ENCODE measurements around the gene CCDC57. TPM values are rescaled to one million over a fixed set of nuclear protein-coding genes. Genes with fewer than 3 reads are reported as not detected.

Gene CCDC57
- total and polyA plus RNA-seq, 8 donors = 43.9 to 166 (median 75.4) TPM

DNA sequence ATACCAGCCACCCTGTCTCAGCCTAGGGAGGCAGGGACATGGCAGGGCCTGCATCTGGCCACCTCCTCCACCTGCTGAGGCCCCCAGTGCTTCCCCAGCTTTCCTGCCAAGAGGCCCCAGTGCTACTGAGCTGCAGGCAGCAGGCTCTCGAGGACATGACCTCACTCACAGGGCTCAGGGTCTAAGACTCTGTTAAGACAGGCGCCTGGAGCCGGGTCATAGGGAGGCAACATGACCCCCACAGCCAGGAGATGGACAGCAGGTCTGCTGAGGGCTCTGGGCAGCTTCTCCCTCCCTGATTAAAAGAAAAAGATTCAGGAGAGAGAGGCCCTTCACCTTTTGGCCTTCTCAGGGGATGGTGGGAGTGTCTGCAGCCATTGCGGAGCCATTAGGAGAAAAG, 91.4 kb downstream of the CCDC57 start:
- no peak overlapping the region for H3K4me3 ChIP-seq
- 87 to 97% (median 90%) methylated on average over 4 of the region's 4 CpGs for WGBS, 5 donors
- no peaks in the 10 kb centered on the region for H3K27me3 ChIP-seq
- DNase-seq = no peak
- TF ChIP-seq POLR2AphosphoS5 (IDR thresholded peaks at IDR 0.05) (no peak), EP300 (IDR thresholded peaks at IDR 0.05) (no peak), POLR2A (IDR thresholded peaks at IDR 0.05) (no peak), CTCF (IDR thresholded peaks at IDR 0.05) (no peak)
- peaks cover 7 to 21% (median 10%) of the 10 kb centered on the region in 4 donors for H3K4me1 ChIP-seq
- H3K27ac ChIP-seq = no peak overlapping the region
- H3K36me3 ChIP-seq = peaks cover 0 to 38% (median 27%) of the 10 kb centered on the region in 4 donors
- H3K9me3 ChIP-seq = no peaks in the 10 kb centered on the region
- intact Hi-C loops (cut with DNase I; ENCODE audit: low total_unique reads) = no loop called here

GRCh38 chr17:82120148-82120547, 92.5 kb downstream of the CCDC57 start:
- Histone ChIP-seq H3K36me3 (peaks cover 0 to 32% (median 26%) of the 10 kb centered on the region in 4 donors), H3K27me3 (no peaks in the 10 kb centered on the region), H3K9me3 (no peaks in the 10 kb centered on the region), H3K27ac (peak overlapping the region in 1 of 5 donors; percentile 4), H3K4me1 (peaks cover 7 to 21% (median 10%) of the 10 kb centered on the region in 4 donors), H3K4me3 (no peak overlapping the region)
- DNase-seq = peak in 1 of 2 donors; percentile 29
- WGBS, 5 donors = 49 to 68% (median 67%) methylated on average over 12 of the region's 12 CpGs
- intact Hi-C loops (cut with DNase I; ENCODE audit: low total_unique reads) = no loop called here
- TF ChIP-seq POLR2AphosphoS5 (IDR thresholded peaks at IDR 0.05) (no peak), POLR2A (IDR thresholded peaks at IDR 0.05) (no peak), EP300 (IDR thresholded peaks at IDR 0.05) (no peak), CTCF (IDR thresholded peaks at IDR 0.05) (no peak)

DNA sequence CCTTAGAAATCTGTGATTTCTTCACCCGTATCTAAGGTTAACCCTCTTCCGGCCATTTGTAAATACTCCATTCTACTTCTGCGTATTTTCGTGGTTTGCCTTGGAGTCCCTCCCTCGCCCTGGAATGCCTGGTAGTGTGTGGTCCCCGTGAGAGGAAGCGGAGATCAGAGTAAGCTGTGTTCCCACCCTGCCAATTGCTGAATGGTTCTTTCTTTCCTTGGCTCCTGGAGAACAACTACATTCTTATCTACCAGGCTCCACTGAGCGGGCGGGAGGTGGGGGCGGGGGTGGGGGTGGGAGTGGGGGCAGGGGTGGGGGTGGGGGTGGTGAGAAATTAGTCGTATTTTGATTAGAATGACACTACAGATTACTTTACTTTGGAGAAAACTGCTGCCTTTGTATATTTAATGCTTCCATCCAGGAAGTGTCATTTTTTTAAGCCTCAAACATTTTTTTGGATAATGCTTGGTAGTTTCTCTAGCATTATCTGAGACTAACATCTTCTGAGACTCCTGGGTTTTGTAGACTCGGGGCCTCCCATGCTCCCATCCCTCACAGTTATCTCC, 93.7 kb downstream of the CCDC57 start:
- H3K4me3 ChIP-seq = no peak overlapping the region
- H3K27ac ChIP-seq = peak overlapping the region; percentile 7 to 69 (median 55)
- WGBS, 5 donors = 30 to 55% (median 46%) methylated on average over 12 of the region's 12 CpGs
- TF ChIP-seq POLR2AphosphoS5 (IDR thresholded peaks at IDR 0.05) (no peak), CTCF (IDR thresholded peaks at IDR 0.05) (no peak), POLR2A (IDR thresholded peaks at IDR 0.05) (no peak), EP300 (IDR thresholded peaks at IDR 0.05) (no peak)
- intact Hi-C loops (cut with DNase I; ENCODE audit: low total_unique reads) = no loop called here
- H3K4me1 ChIP-seq = peaks cover 7 to 21% (median 10%) of the 10 kb centered on the region in 4 donors
- peaks cover under 1 to 31% (median 19%) of the 10 kb centered on the region in 4 donors for H3K36me3 ChIP-seq
- H3K9me3 ChIP-seq = no peaks in the 10 kb centered on the region
- H3K27me3 ChIP-seq = no peaks in the 10 kb centered on the region
- peak in 1 of 2 donors; percentile 65 for DNase-seq

- Histone ChIP-seq H3K9me3 (no peaks in the 10 kb centered on the region), H3K4me3 (no peak overlapping the region), H3K27ac (peak overlapping the region in 4 of 5 donors; percentile 46 to 69 (median 52)), H3K36me3 (peaks cover 2 to 36% (median 24%) of the 10 kb centered on the region in 4 donors), H3K27me3 (no peaks in the 10 kb centered on the region), H3K4me1 (peaks cover 7 to 21% (median 10%) of the 10 kb centered on the region in 4 donors)
- 45 to 75% (median 58%) methylated on average over 16 to 18 of the region's 18 CpGs for WGBS, 5 donors
- no peak for TF ChIP-seq POLR2A (IDR thresholded peaks at IDR 0.05)
- TF ChIP-seq EP300 (IDR thresholded peaks at IDR 0.05) = no peak
- no peak for TF ChIP-seq CTCF (IDR thresholded peaks at IDR 0.05)
- TF ChIP-seq POLR2AphosphoS5 (IDR thresholded peaks at IDR 0.05) = no peak
- no peak for DNase-seq
- intact Hi-C loops (cut with DNase I; ENCODE audit: low total_unique reads) = no loop called here
Observed at GRCh38 chr17:82118168-82118814, 94.4 kb downstream of the CCDC57 start.

Measured in stomach (tissue), 9 donors.